SKM-1 (cell line): Measurements from ENCODE around the gene MICAL2.
A peak's percentile ranks its signal among the peaks of the same experiment; 100 is the strongest.

Experiments used
- DNase-seq: peaks from one replicate; lab custom pipeline; 2025; ENCODE audit not compliant: unreplicated experiment; lab: John Stamatoyannopoulos, UW

Gene MICAL2

DNA sequence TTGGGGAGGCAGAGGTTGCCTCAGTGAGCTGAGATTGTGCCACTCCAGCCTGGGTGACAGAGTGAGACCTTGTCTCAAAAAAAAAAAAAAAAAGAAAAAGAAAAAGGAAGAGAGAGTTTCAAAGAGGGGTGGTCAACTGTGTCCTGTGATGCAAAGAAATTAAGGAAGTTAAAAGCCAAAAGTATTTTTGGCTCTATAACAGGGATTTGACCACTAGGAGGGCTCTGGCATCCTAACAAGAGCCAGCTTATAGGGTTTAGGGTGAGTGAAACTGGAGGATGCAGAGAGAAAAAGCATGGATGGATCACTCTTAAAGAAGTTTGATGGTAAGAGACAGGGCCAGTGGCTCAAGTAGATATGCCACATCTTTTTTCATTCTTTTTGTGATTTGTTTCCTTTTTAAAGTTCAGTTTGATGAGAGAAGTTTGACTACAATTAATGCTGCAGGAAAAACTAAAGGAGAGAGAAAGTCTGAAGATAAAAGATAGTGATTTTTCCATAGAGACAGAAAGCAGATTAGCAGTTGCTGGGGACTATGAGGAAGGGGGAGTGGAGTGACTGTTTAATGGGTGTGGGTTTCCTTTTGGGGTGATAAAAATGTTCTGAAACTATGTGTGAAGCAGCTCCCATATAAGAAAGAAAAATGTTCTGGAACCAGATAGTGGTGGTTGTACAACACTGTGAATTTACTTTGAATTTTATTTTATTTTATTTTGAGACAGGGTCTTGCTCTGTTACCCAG lies 11.1 kb upstream of the MICAL2 start:
- peak; percentile 31 for DNase-seq

DNA sequence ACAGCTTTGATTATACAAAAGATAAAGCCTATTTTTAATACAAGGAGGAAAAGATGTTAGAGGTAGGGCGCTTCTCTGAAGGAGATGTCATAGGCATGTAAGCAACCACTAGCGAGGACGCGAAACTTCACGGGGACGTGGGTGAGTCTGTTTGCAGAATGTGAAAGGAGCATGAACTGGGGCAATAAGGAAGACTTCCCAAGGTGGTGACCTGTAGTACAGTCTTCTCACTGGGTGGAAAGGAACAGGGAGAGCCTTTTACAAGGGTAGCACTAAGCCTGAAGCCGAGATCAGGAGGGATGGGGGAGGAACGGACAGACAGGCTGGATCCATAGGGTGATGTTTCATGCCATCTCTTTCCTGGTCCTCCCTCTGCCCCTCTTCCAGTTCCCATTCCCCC lies 10.0 kb upstream of the MICAL2 start:
- DNase-seq: no peak

DNA sequence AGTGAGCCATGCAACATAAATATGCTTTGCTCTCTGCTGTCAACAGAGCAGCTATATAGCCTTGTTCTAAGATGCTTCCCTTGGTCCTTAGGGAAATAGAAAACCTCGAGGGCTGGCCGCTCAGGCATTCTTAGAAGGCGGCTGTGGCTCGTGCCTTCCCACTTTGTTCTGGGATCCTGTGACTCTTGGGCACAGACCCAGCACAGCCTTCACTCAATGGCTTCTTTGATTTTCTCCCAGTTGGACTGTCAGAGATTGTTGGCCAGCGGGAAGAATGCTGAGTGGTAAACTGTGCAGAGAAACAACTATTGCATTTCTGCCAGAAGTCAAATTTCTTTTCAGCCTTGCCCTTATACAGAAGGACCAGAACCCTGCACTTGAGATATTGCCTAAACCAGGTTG lies 9.5 kb upstream of the MICAL2 start:
- DNase-seq: no peak

DNA sequence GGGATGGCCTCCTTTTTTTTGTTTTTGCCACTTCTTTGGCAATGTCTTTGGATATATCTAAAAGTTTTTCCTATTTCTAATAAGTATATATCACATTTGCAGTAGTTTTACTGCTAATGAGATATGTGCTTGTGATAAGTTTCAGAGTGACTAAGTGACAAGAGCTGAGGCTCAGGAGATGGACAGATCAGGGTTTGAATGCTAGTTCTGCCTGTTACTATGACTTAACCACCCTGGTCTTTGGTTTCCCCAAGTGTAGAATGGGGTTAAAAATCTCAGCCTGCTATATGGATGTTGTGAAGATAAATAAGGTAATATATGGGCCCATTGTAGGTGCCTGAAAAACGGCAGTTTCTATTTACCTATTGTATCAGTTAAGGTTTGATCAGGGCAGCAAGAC lies 9.1 kb upstream of the MICAL2 start:
- no peak for DNase-seq

DNA sequence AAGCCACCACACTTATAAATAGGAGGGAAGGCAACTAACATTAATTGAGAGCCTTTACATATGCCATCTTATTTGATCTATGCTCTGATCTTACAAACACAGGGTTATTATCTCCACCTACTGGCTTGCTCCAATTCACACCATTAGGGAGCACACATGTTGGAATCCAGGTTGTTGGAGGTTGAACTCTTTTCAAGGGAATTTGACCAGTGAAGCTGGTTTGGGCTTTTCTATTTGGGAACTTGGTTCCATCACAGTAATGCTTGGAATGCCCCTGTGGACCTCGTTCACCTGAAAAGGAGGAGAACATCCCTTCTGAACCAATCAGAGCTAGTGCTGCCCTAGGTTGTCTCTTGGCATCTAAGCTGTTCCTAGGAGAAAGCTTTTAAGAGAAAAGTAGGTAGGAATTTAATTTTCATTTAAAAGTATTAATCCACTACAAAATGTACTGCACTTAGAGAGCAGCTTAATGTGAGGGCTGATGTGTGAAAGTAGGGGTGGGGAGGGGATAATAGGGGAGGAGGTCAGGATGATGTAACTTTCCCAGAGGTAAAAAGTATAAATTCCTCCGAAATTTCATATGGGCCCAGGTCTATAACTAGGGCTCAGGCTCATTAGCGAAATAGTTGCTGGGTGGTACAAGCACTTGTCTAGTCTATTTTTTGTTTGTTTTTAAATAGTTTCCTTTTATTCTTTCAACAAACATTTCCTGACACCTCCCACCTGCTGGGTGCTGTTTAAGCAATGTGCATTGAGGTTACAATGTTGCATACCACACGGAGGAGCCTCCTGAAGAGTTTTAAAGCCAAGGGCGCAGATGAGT lies 7.6 kb upstream of the MICAL2 start:
- no peak for DNase-seq

DNA sequence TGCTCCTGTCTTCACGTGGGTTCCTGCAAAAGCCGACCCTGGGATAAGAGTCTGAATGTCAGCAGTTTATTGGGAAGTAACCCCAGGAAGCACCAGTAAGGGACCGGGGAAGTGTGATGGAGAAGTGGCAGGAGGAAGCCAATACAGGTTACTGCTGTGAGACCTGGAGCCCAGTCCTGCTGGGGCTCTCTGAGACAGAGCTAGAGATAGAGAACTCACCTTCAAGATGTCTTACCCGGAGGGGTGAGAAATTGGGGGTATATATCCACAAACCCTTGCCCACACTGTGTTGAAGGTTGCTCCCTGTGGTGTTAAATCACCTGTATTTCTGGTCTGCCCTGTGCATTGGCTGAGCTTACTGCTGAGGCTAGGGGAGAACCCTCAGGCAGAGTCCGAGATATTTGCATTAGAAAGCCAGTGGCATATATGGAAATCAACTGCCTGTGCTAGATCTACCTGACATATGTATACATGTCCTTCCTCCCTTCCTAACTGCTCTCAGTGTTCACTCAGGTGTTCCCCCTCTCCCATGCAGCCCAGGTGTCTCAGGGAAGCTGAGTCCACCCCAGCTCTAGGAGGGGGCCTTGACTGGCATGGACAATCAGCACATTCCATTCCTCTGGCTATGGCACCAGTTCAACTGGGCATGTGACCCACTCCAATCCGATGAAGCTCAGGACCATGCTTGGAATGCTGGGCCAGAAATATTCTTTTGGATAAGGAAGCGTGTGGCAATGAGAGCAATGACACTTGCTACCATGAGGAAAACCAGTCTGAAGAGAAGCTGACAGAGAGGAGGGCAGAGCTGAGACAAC lies 6.8 kb upstream of the MICAL2 start:
- no peak for DNase-seq

DNA sequence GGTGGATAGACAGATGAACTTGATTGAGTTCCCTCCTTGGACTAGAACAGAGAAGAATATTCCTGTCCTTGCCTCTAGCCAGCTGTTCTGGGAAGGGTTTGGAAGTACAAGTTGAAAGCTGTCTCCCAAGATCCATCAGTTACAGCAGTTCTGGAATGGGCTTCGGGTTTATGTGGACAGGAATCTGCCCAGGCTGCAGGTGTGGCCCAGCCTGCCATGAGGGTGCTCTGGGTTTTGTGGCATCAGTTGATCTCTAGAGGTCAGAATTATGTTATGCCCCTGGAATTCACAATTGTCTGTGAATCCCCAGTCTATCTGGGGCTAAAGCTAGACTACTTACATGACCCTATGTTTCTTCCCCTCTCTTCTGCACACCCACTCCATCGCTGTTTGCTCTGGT lies 4.9 kb upstream of the MICAL2 start:
- no peak for DNase-seq

DNA sequence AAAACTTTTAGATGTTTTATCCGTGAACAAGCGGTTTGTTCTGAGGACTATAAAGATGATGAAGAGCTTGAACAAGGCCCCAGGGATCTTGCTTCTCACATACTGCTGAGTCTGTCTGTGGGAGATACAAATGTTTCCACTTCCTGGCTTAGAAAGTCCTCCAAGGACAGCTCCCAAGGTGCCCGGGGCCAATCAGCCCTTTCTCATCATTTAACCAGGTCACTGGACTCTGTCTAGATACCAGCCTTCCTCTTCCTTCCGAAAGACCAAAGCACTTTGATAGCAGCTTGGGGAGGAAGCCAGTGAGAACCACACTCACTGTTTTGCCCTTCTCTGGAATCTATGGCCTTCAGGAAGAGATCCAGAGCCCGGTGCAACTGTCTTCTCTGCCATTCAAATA lies 4.3 kb upstream of the MICAL2 start:
- no peak for DNase-seq

DNA sequence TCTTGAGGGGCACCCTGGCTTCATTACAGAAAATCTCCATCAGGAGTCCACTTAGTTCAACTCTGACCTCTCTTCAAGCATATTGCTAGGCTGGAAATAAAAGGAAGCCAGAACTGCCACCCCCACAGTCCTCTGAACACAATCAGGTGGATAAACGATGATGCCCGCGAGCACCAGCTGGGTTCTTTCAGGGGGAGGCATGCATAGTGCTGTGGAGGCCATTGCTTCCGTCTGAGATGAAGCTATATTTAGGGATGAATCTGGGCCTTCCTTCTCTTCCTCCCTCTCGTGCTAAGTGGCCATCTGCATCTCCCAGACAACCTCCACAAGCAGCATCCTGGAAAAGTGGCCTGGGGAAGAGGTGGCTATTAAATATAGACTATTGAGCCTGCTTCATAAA lies 3.9 kb upstream of the MICAL2 start:
- no peak for DNase-seq

DNA sequence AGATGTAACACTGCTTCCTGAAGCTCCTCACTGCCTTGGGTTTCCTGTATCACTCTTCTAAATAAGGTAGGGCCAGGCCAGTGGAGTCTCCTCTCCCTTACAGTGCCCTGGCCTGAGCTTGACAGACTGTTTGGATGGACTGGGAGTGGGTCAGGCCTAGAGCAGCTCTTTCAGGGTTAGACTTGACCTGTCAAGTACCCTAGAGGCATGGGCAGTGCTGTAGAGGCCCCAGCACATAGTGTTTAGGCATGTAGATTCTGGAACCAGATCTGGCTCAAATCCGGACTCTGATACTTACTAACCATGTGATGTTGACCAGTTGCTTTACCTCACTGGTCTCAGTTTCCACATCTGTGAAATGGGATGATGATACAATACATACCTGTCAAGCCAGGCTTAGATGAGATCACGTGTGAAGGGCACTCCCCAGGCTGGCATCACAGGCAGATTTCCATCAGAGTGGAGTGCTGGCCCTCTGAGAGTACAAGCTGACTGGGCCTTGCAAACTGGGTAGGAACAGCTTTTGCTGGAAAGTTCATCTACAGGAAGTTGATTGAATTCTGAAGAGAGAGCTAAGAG lies 1.4 kb upstream of the MICAL2 start:
- DNase-seq: no peak

DNA sequence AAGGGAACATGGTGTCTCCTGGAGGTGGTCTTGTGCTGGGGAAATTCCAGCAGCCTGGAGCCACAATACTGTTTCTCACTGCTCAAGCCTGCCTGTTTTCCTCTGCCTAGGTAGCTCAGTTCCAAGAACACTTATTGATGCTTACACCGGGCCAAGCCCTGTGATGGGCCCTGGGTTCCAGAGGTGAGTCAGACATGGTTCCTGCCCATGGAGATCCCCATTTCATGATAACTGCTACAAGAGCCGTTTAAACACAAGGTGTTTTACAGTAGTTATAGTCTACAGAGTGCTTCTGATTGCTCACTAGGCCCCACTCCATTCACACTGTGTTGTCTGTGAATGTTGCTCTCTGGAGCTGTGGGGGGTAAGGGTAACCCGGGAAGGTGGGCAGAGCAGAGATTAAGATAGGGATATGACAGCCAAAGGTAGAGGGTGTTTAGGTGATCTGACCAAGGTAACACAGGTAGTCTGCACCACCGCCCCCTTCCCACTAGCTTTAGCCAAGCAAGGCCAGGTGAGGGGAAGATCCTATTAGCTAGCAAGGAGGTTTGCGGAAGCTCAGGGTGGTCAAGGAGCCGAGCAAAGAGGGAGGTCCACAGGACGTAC lies 696 bp upstream of the MICAL2 start:
- DNase-seq: no peak

DNA sequence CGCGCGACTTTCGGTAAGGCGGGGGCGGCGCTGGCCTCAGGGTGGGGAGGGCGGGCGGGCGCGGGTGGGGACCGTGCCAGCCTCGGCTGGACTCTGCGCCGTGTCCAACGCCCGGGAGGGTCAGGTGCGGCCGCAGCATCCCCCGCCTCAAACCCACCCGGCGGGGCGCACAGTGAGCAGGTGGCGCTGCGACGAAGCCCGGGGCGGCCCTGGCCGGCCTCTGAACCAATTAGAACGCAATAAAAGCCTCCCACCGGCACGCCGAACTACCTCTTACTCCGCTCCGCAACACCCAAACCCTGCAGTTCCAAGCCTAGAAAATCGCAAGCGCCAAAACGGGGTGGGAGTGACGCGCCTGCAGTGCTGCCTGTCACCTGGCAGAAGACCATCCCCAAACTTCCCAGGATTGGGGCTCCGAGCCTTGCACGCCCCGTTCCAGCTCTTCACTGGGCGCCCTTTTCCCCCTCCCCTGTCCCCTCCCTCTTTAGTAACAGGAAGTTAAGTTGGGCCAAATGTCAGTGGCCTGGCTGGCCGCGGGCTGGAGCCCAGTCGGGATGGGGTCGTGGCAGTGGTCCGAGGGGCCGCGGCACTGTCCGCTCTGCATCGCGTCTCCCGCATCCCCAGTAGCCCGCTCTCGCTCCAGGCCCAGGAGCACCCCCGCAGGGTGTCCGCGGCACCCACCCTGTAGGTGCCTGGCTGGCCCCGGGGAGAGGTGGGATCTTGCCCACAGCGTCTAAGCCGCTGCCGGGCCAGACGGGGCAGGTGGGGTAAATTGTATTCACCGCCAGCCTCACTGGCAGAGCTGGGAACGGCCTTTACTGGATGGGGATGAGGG lies 541 bp downstream of the MICAL2 start:
- no peak for DNase-seq

DNA sequence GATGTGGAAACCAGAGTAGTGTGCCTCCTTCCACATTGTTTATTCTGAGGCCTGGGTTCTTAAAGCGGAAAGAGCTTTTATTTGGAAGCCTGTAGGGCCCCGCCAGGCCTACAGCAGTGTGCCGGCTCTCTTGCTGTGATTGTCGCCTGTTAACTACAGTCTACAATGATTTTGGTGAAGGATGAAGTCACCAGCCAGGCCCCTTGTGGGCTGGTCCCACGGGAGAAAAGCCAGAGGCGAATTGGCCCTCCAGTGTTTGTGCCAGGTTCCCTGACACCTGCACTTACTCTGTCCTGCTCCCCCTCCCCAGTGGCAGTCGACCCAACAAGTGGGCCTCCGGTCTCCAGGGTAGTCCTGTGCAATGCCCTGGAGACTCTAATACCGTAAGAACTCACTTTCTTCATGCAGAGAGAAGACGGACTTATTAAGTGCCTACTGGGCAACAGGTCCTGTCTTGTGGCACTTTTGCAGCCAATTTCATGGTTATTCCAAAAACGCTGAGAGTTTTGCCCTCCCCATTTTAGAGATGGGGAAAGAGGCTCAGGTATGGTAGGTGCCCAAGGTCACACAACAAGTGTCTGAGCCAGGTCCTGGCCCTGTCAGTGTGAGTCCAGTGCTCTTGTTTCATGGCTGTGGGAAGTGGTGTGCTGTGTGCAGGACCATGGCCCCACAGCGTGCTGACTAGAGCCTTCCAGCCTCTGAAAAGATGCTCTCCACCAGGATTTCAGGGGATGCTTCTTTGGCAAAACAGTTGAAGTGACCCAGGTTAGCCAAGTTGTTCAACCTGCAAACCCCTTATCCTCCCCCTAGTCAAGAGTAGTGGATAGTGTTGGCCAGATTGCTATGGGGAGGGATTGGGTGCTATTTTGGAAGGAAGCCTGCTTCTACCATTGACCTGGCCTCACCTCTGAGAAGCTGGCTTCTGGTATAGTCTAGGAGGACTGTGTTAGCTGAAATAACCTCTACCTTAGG lies 1.4 kb downstream of the MICAL2 start:
- no peak for DNase-seq

DNA sequence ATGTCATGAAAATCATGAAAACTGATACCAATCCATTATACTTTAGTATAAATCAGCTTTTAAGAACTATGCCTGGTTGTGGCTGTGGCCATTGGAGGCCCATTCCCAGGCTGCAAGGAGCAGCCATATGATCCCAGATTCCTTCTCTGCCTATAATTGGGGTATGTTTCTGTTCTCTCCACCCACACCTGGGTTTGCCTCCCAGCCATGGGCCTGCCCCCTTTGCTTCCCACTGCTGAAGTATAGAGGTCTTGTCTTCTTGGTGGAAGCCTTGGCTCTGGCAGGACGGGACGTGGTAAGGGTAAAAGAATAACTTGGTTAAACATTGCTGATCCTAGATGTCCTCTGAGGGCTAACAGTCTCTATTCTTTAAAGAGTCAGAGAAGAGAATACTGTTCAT lies 2.4 kb downstream of the MICAL2 start:
- no peak for DNase-seq

DNA sequence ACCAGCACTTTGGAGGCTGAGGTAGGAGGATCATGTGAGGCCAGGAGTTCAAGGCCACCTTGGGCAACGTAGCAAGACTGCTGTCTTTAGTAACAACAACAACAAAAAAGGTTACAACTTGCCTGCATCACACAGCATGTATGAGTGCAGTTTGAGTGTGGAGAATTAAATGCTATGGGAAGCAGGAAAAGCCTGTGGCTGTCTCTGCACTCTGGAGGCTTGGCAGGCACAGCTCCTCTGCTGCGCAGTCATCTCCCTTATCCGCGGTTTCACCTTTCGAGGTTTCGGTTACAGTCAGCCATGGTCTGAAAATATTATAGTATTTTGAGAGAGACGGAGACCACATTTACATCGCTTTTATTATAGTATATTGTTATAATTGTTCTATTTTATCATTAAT lies 2.9 kb downstream of the MICAL2 start:
- DNase-seq: no peak

DNA sequence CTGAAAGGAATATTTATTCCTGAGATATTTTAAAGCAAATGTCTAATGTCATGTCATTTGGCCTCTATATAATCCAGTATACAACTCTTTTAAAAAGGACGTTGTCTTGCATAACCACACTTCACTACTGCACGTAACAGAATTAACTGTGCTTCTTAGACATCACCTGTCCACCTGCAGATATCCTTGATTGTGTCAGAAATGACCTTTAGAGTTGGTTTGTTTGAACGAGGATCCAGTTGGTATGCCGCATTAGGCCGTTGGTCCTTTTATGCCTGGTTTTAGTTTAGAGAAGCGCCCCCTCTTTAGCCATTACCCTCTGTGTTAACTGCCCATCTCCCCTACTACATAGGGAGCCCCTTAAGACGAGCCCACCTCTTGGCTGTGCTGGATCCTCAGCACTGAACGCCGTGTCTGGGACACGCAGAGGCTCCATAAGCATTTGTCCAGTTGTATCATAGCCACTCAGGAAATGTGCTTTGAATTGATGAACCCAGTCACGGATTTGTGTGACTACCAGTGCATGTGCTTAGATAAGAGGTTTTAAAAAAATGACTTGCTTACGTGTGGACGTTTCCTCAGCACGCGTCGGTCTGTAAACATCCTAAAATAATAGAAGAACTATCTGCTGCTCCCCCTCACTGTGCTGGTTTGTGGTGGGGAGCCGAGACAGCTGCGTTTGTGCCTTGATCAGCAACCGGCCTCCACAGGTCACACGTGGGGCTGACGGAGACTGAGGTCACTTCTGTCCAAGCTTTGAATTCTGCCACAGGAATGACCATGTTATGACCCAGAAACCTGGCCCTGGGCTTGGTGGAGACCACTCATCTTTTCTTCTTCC lies 4.0 kb downstream of the MICAL2 start:
- no peak for DNase-seq

DNA sequence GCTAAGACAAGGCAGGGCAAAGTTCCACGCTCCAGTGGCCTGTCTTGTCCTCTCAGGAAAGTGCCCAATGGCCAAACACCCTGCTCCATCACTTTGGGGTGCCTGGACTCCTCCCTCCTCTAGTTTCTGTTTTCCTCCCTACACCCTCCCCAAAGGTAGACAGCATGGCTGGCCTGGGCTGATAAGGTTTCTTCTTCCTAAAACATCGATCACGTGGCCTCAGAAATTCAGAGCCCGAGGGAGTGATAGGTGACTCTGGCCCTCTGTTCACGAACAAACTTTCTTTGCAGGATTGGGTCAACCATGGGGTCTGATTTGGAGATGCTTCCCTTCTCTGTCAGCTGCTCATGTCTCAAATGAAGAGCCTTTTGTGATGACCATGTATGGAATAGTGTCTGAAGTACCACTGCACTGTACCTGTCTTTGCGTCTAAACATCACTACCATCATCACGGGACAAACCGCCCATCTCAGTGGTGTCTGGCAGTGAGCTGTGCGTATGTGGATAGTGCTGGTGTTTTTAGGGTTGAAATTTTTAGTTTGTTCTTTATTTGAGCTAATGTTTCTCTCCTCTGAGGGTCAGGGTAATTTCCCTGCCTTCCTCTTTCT lies 6.1 kb downstream of the MICAL2 start:
- DNase-seq: no peak

DNA sequence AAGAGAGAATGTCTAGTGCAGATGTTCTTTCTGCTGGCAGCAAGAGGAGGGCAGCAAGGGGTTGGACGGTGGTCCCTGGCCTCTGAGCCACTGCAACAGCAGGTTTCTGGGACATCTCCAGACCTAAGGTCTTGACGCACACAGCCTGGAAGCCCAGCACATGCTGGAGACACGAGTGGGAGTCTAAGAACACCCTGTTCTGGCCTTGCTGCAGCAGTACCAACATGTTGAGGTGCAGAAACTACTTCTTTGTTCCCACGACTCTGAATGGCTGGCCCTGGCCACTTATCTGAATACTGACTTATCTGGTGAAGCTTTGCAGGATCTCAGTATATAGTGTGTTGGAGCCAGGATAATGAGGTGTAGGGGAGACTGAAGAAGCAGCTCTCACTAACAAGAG lies 6.8 kb downstream of the MICAL2 start:
- DNase-seq: no peak
